RWPE2 (cell line): ENCODE results near the gene CCT6B.

Experiments
- ATAC-seq: fragments of 200-7000 bp; cut with Tn5 transposase; 3 replicates; pipeline ENCODE4 v1.9.1; 2021; ENCODE audit warnings: low read depth
- DNase-seq: peaks from one replicate; pipeline ENCODE4 v3.0.0-alpha.2; 2020; ENCODE audit warnings: low spot score
- H3K27ac ChIP-seq: fragments of 450-650 bp; 2 replicates; pipeline ENCODE4 v1.5.1; 2017; ENCODE audit warnings: mild to moderate bottlenecking; ENCODE audit not compliant: poor library complexity, severe bottlenecking
- H3K27me3 ChIP-seq: fragments of 250-450 bp; sonication (Bioruptor Pico); 2 replicates; pipeline ENCODE4 v1.5.1; 2021; ENCODE audit warnings: mild to moderate bottlenecking, moderate library complexity; ENCODE audit not compliant: insufficient read depth, poor library complexity, severe bottlenecking
- H3K36me3 ChIP-seq: fragments of 250-450 bp; sonication (Bioruptor Pico); 2 replicates; pipeline ENCODE4 v1.5.1; 2020; ENCODE audit warnings: low read depth, mild to moderate bottlenecking, moderate library complexity
- H3K4me1 ChIP-seq: fragments of 250-450 bp; sonication (Bioruptor Pico); 2 replicates; pipeline ENCODE4 v1.5.1; 2021; ENCODE audit warnings: mild to moderate bottlenecking, moderate library complexity; ENCODE audit not compliant: insufficient read depth, poor library complexity, severe bottlenecking
- H3K4me3 ChIP-seq: fragments of 250-450 bp; sonication (Bioruptor Pico); 2 replicates; pipeline ENCODE4 v1.5.1; 2021; ENCODE audit warnings: mild to moderate bottlenecking, moderate library complexity; ENCODE audit not compliant: severe bottlenecking
- H3K9me3 ChIP-seq: fragments of 250-450 bp; sonication (Bioruptor Pico); 2 replicates; pipeline ENCODE4 v1.5.1; 2021; ENCODE audit warnings: mild to moderate bottlenecking, moderate library complexity; ENCODE audit not compliant: severe bottlenecking
- TF ChIP-seq, protein P1 (sequence below): fragments of 450-650 bp; IDR thresholded peaks from one replicate; pipeline ENCODE4 v1.5.1; 2017; ENCODE audit warnings: mild to moderate bottlenecking, moderate library complexity; ENCODE audit not compliant: poor library complexity, severe bottlenecking

The CCT6B gene

DNA sequence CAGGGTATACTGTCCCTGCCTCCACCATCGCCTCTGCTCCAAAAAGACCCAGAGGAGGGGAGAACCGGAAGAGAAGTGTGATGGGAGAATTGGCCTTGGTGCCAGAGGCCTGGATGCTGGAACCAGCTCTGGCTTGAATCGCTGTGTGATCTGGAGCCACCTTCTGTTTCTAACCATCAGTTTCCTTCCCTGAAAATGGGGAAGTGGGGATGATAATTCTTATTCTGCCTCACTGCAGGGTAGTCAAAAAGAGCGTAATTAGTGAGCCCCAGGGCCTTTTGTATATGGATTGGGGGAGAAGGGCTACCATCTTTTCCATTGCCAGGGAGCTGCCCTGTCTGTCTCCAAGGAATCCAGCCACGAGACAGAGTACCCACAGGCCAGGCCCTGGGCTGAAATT is 52.2 kb downstream of the CCT6B start:
- H3K36me3 ChIP-seq, result no peaks in the 10 kb centered on the region
- ATAC-seq, result no peak
- H3K4me1 ChIP-seq, result no peaks in the 10 kb centered on the region
- H3K27me3 ChIP-seq, result no peaks in the 10 kb centered on the region
- no peak overlapping the region for H3K27ac ChIP-seq
- DNase-seq, result no peak
- H3K9me3 ChIP-seq, result no peaks in the 10 kb centered on the region
- H3K4me3 ChIP-seq, result no peak overlapping the region
- TF ChIP-seq, protein P1, sequence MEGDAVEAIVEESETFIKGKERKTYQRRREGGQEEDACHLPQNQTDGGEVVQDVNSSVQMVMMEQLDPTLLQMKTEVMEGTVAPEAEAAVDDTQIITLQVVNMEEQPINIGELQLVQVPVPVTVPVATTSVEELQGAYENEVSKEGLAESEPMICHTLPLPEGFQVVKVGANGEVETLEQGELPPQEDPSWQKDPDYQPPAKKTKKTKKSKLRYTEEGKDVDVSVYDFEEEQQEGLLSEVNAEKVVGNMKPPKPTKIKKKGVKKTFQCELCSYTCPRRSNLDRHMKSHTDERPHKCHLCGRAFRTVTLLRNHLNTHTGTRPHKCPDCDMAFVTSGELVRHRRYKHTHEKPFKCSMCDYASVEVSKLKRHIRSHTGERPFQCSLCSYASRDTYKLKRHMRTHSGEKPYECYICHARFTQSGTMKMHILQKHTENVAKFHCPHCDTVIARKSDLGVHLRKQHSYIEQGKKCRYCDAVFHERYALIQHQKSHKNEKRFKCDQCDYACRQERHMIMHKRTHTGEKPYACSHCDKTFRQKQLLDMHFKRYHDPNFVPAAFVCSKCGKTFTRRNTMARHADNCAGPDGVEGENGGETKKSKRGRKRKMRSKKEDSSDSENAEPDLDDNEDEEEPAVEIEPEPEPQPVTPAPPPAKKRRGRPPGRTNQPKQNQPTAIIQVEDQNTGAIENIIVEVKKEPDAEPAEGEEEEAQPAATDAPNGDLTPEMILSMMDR, result no peak

DNA sequence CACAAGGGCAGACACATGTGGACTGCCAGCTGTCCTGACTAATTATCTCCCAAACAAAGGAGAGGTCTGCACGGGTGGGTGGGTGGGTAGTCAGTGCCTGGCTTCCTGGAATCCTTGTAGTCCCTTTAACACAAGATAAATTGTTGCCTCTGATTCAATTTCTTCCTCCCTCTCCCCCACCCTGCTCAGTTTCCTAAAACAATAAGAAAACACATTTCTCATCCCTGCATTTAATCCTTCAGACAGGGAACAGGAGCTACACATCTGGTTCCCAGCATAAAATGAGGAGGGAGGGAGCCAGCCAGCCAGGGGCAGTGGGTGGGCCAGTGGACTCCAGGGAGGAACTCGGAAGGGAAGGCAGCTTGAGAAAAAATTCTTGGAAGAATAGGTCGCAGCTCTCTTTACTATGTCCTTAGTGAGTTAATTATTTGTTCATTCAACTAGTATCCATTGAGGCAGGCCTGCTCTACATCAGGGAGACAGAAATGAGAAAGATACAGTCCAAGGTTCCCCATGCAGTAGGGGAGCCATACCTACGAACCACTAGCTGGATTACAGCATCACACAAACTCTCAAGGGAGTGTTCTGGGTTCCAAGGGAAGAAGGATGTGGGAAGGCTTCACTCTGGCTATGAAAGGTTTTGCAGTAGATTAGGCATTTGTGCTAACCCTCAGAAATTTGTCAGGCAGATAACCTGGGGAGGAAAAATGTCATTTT is 58.3 kb downstream of the CCT6B start:
- Histone ChIP-seq H3K4me1 (no peaks in the 10 kb centered on the region), H3K36me3 (no peaks in the 10 kb centered on the region), H3K9me3 (no peaks in the 10 kb centered on the region), H3K27me3 (no peaks in the 10 kb centered on the region), H3K27ac (no peak overlapping the region), H3K4me3 (no peak overlapping the region)
- ATAC-seq, result no peak
- TF ChIP-seq, protein P1, result no peak
- no peak for DNase-seq

DNA sequence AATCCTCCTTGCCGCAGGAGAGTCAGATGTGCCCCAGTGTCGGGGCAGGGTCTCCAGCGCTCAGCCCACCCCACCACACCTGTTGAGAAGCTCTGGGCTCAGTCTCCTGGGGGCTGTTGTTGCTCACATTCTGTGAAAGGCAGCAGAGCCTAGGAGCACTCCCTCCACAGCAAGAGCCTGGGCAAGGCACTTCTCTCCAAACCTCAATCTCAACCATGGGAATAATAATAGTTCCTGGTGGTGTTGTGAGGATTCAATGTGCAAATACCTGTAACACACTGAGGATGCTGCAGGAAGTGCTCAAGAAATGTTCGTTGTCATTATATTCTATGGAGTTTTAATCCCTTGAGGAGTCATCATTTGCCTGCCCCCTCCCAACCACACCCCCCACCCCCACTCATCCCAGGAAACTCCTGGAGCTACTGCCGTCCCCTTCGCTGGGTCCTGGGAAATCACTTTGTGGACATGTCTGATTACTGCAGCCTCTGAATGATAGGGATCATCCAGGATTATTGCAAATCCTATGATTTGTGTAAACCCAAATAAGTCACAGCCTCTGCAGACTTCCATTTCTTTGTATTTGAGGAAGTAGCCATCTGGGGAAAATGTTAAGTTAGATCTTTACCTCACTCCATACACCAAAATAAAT is 61.5 kb downstream of the CCT6B start:
- H3K27me3 ChIP-seq, result no peaks in the 10 kb centered on the region

DNA sequence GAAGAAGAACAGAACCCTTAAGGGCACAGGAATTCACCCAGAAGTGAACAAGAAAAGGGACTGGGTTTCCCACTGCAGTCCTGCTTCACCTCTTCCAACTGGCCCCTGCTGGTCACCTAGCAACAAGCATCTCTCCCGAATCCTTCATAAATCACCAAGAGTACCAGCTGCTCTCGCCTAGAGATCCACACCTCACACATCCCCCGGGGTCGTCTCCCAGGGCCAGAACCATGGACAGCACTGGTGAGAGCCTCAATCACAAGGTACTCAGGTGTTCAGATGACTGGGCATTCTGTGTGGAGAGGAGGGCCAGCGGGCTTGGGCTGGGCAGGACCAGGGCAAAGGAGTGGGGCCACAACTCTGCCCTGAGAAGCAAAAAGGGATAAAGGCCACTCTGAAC is 65.9 kb downstream of the CCT6B start:
- no peaks in the 10 kb centered on the region for H3K36me3 ChIP-seq
- H3K9me3 ChIP-seq, result no peaks in the 10 kb centered on the region
- no peak overlapping the region for H3K27ac ChIP-seq
- H3K4me3 ChIP-seq, result no peak overlapping the region
- H3K27me3 ChIP-seq, result no peaks in the 10 kb centered on the region
- TF ChIP-seq, protein P1, result no peak
- DNase-seq (no peak), ATAC-seq (no peak)
- H3K4me1 ChIP-seq, result no peaks in the 10 kb centered on the region

More for the DNA sequence above, 61.5 kb downstream of the CCT6B start:
- ATAC-seq, result no peak
- no peaks in the 10 kb centered on the region for H3K4me1 ChIP-seq
- no peaks in the 10 kb centered on the region for H3K9me3 ChIP-seq
- TF ChIP-seq, protein P1, result no peak
- H3K4me3 ChIP-seq, result no peak overlapping the region
- H3K36me3 ChIP-seq, result no peaks in the 10 kb centered on the region
- no peak for DNase-seq
- H3K27ac ChIP-seq, result no peak overlapping the region

DNA sequence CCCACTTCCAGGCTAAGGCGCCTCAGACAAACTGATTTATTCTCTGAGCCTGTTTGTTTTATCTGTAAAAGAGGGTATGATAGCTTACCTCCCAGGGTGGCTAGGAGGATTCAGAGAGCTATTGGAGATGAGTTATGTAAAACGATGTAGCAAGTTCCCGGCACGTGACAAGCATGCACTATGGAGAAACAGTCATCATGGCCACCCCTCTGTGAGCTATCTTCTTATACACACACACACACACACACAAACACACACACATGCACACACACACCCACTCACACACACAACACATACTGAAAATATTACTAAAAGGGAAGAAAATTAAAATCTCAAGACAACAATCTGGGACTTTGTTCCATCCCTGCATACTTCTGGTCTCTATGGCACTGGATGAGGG is 66.3 kb downstream of the CCT6B start:
- Histone ChIP-seq H3K4me1 (no peaks in the 10 kb centered on the region), H3K9me3 (no peaks in the 10 kb centered on the region), H3K4me3 (no peak overlapping the region), H3K27me3 (no peaks in the 10 kb centered on the region), H3K27ac (no peak overlapping the region), H3K36me3 (no peaks in the 10 kb centered on the region)
- DNase-seq, result no peak
- TF ChIP-seq, protein P1, result no peak
- no peak for ATAC-seq
